Endometrial microvascular endothelial cells (primary cell): ENCODE results near the gene ANKLE2. TPM values are rescaled to one million over a fixed set of nuclear protein-coding genes. Genes with fewer than 3 reads are reported as not detected.

Experiments used
- in situ Hi-C: cut with HindIII; loops from 2 replicates; pipeline ENCODE4 v1.10.0; 2017; ENCODE audit warnings: low sequenced_read_pairs, low pct_unique_long_range_greater_than_20kb; ENCODE audit errors: inconsistent ontology term
- total RNA-seq: library from RNA; depleted of rRNA; stranded (reverse); fragments of >200 nt; gene quantifications from one replicate; pipeline ENCODE4 v1.2.3, GENCODE V29; 2015; ENCODE audit errors: inconsistent ontology term

Gene ANKLE2
- total RNA-seq, 1 donor from 2014 or later = 70.0 TPM

- in situ Hi-C loops = no loop called here
These were observed 34.4 kb downstream of the ANKLE2 start for GRCh38 chr12:132727091-132727794.

DNA sequence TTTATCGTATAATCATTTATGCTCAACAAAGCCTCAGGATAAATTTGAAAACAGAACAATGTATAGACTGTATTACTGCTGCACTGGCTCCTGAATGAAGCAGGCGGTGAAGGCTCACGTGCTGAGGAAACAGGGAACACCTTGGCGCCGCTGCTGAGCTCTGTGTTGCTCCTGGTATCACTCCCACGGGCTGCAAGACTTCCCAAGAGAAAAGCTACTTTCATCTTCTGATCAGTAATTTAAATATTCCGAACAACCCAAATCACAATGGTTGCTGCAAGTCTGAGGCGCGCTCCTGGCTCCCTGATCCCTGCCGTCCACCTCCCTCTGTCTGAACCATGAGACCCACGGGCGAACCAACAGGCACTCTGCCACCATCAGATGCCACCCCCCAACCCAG is 35.2 kb downstream of the ANKLE2 start:
- in situ Hi-C loops = no loop called here

- in situ Hi-C loops = no loop called here
These were observed 37.0 kb downstream of the ANKLE2 start for GRCh38 chr12:132724506-132725241.

DNA sequence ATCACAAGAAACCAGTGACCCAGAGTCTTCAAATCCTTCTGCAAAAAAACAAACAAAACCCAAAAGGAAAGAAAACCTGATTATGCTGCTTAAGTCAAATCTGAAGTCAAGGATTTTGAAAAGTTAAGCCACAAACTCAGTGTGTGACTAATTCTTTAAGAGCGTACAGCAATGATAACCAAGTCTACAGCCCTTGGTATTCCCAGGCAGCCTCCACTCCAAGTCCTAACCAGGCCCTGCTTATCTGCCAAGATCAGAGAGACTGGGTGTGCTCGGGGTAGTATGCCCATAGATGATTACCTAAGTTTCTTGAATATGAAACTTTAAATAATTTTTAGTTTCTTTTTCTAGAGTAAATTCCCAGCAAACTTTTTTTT is 37.9 kb downstream of the ANKLE2 start:
- in situ Hi-C loops = no loop called here

DNA sequence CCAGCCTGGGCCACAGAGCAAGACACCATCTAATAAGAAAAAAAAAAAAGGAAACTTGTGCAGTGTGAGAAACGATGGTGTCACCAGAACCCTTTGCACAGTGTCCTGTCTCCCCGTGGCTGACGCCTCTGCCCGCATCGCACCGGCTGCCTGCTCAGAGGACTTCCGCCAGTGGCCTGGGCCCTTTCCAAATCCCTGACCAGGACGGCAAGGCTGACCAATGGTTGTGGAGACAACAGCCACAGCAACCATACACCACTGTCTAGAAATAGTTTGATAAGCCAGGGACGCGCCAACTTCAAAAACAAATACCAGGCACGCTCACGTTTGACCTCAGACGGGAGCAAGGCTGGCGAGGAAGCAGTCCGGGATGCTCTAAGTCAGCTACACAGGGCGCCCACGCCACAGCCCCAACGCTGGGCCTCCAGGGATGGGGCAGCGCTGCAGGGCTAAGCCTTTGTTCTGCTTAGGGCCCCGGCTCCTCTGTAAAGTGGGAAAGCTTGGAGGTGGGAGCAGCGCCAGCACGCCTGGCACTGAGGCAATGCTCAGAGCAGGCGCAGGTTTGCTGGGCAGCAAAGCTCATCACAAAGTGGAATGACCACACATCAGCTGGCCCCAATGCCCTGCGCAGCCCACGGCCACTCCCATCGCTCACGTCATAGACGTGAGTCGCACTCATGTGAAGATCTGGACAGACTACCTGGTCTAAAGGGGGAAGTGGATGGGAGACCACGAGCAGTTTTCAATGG is 38.4 kb downstream of the ANKLE2 start:
- in situ Hi-C loops = no loop called here

- in situ Hi-C loops = no loop called here
These were observed 40.9 kb downstream of the ANKLE2 start for GRCh38 chr12:132720606-132721345.

- in situ Hi-C loops = no loop called here
These were observed 41.7 kb downstream of the ANKLE2 start for GRCh38 chr12:132719954-132720324.

DNA sequence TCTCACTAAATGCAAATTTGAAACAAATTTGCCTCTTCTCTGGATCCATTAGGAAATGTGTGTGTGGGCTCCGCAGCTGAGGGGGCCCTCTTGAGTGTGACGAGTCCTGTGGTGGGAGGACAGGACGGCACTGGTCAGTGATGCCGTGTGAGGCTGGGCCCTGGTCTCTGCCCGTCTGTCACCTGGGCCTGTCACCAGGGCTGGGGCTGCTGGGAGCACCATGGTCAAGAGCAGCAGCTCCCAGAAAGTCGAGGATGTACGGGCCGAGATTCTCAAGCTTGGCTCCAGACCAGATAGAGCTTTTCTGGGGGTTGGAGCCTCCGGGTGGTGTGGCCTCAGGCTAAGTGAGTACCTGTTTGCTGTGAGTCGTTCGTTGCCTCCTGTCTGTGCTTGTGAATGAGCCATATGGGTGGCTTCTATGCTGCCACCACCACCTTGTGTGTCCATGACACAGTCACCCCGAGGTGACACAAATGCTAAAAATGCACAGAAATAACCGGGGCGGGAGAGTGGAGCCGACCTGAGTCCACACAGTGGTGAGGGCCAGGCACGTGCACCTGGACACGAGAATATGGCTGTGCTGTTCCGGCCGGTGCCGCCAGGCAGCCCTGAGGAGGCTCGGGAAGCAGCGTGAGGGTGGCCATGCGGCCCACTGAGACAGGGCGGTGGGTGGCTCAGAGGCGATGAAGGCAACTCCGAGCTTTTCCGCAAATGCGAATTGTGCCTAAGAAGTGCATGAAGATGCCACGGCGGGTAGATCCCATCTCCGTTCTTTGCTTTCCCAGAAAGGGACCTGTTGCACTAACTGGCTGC is 42.3 kb downstream of the ANKLE2 start:
- in situ Hi-C loops = no loop called here

GRCh38 chr12:132718644-132719043 is 43.0 kb downstream of the ANKLE2 start:
- in situ Hi-C loops = no loop called here

DNA sequence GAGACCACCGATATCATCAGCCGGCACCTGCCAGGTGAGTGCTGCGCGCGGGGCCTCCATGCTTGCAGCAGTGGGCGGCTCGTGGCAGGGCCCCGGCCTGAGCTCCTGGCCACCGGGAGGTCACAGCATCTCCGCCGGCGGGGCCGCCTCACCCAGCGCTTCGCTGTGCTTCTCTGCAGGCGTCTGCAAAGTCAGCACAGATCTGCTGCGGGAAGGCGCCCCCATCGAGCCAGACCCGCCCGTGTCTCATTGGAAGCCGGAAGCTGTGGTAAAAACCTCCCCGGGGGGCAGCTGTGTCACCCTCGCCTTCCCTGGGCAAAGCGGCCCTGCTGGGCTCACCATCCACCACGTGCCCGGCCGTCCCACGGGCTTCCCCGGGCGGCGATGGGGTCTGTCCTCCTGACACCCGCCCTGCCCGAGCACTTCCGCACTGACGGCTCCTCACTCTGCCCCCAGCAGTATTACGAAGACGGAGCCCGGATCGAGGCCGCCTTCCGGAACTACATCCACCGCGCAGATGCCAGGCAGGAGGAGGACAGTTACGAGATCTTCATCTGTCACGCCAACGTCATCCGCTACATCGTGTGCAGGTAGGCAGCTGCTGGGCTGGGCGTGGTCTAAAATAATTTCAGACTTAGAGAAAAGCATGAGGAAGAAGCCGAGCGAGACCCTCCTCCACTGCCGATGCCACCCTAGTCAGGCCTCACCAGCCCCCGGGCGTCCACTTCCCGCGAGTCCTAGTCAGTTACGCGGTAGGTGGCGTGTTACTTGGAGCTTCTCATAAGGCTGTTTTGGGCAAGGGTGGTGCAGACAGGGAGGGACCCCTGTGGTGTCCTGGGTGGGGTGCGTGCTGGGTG is 43.9 kb downstream of the ANKLE2 start:
- in situ Hi-C loops = no loop called here

GRCh38 chr12:132717011-132717410 is 44.6 kb downstream of the ANKLE2 start:
- in situ Hi-C loops = no loop called here

- in situ Hi-C loops = no loop called here
These were observed 45.3 kb downstream of the ANKLE2 start for GRCh38 chr12:132716356-132716755.

- in situ Hi-C loops = no loop called here
These were observed 45.8 kb downstream of the ANKLE2 start for GRCh38 chr12:132715874-132716273.

GRCh38 chr12:132713123-132713522 is 48.5 kb downstream of the ANKLE2 start:
- in situ Hi-C loops = no loop called here

DNA sequence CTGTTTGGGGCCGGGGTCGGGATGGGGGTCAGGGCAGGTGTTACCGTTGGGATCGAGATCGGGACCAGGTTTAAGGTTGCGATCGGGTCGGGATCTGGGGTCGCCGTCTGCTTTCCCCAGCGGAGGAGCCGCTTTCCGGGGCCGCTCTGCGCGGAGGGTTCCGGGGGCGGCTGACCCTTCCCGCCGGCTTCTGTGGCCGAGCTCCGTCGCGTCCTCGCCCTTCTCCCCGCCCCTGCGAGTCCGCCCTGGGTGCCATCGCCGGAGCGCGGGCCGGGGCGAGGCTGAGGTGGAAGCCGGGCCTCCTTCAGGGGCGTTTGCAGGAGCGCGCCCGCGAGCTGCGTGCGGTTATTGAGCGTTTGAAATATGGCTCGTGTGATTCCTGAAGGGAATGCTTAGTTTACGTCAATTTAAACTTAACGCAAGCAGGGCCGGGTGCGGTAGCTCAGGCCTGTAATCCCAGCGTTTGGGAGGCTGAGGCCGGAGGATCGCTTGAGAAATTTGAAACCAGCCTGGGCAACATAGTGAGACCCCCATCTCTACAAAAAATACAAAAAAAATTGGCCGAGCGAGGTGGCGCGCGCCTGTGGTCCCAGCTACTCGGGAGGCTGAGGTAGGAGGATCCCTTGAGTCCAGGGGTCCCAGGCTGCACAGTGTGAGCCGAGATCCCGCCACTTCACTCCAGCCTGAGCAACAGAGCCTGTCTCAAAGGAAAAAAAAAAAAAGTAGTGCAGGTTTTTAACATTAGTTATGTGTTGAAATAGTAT is 50.4 kb downstream of the ANKLE2 start:
- in situ Hi-C loops = no loop called here

- in situ Hi-C loops = no loop called here
These were observed 51.1 kb downstream of the ANKLE2 start, which contains the start of gene PGAM5 for GRCh38 chr12:132710405-132711079. PGAM5 (plus strand) TSS chr12:132710842; CDS start chr12:132710877, 35 bp downstream.
